PC-3 (cell line): ENCODE results near the gene IQSEC1. TPM values are rescaled to one million over a fixed set of nuclear protein-coding genes. Genes with fewer than 3 reads are reported as not detected.
A peak's percentile ranks its signal among the peaks of the same experiment; 100 is the strongest.

Source experiments
- ATAC-seq: fragments of 200-7000 bp; cut with Tn5 transposase; 2 replicates; pipeline ENCODE4 v1.9.1; 2020; ENCODE audit warnings: mild to moderate bottlenecking, moderate library complexity
- BruUV-seq: library from RNA; stranded (reverse); fragments of 400-500 nt; replicated peaks from 2 replicates; lab custom pipeline; 2021; lab: Mats Ljungman, UMichigan
- CTCF ChIA-PET: fragments of 300-600 bp; sonication (Branson Sonifier 250); formaldehyde crosslinking; loops from one replicate; lab custom pipeline; 2022; ENCODE audit warnings: antibody characterized with exemption; lab: Charles Lee
- POLR2A ChIA-PET: fragments of 300-600 bp; sonication (Branson Sonifier 250); formaldehyde crosslinking; loops from one replicate; lab custom pipeline; 2022; ENCODE audit warnings: antibody characterized with exemption; ENCODE audit not compliant: unreplicated experiment; lab: Charles Lee
- DNase-seq: peaks from one replicate; pipeline ENCODE4 v3.0.0-alpha.2; 2015
- H2AFZ ChIP-seq: fragments of 300-600 bp; sonication (generic); 2 replicates; pipeline ENCODE4 v1.6.0; 2016; ENCODE audit warnings: antibody characterized with exemption, low read length
- H3F3A ChIP-seq: fragments of 300-600 bp; sonication (generic); one replicate; pipeline ENCODE4 v1.6.0; 2017; ENCODE audit warnings: antibody characterized with exemption, low read length, control low read depth, mild to moderate bottlenecking; ENCODE audit not compliant: unreplicated experiment
- H3K27ac ChIP-seq: fragments of 300-600 bp; sonication (generic); 2 replicates; pipeline ENCODE4 v1.5.1; 2016; ENCODE audit warnings: mild to moderate bottlenecking, low read length
- H3K27me3 ChIP-seq: fragments of 300-600 bp; sonication (generic); 2 replicates; pipeline ENCODE4 v1.6.1; 2016; ENCODE audit warnings: low read length, mixed read lengths
- H3K36me3 ChIP-seq: fragments of 300-600 bp; sonication (generic); 2 replicates; pipeline ENCODE4 v1.6.1; 2016; ENCODE audit warnings: low read depth, mixed run types, low read length, mixed read lengths
- H3K4me1 ChIP-seq: fragments of 300-600 bp; sonication (generic); 2 replicates; pipeline ENCODE4 v1.5.1; 2016; ENCODE audit warnings: low read length; ENCODE audit not compliant: insufficient read depth
- H3K4me2 ChIP-seq: fragments of 300-600 bp; sonication (generic); 2 replicates; pipeline ENCODE4 v1.6.0; 2016; ENCODE audit warnings: low read length
- H3K4me3 ChIP-seq: fragments of 300-600 bp; sonication (generic); 2 replicates; pipeline ENCODE4 v1.5.1; 2016; ENCODE audit warnings: mild to moderate bottlenecking, low read length, mixed read lengths
- H3K79me2 ChIP-seq: fragments of 300-600 bp; sonication (generic); 2 replicates; pipeline ENCODE4 v1.6.1; 2017; ENCODE audit warnings: low read length, mixed read lengths
- H3K9ac ChIP-seq: fragments of 300-600 bp; sonication (generic); 2 replicates; pipeline ENCODE4 v1.6.0; 2016; ENCODE audit warnings: mild to moderate bottlenecking, low read length
- H3K9me2 ChIP-seq: fragments of 300-600 bp; sonication (generic); replicated peaks from 2 replicates; pipeline ENCODE4 v1.6.1; 2016; ENCODE audit warnings: mixed run types, low read length, mixed read lengths
- H3K9me3 ChIP-seq: fragments of 300-600 bp; sonication (generic); 2 replicates; pipeline ENCODE4 v1.6.1; 2016; ENCODE audit warnings: low read length, mixed read lengths
- H4K20me1 ChIP-seq: fragments of 300-600 bp; sonication (generic); 2 replicates; pipeline ENCODE4 v1.6.1; 2016; ENCODE audit warnings: low read length, mixed read lengths
- EZH2 ChIP-seq: fragments of 300-600 bp; sonication (generic); IDR thresholded peaks from one replicate; pipeline ENCODE4 v1.6.1; 2017; ENCODE audit warnings: antibody characterized with exemption, mild to moderate bottlenecking, low read length; ENCODE audit not compliant: unreplicated experiment
- EZH2phosphoT487 ChIP-seq: fragments of 300-600 bp; sonication (generic); IDR thresholded peaks from 2 replicates; pipeline ENCODE4 v1.6.1; 2018; ENCODE audit warnings: mild to moderate bottlenecking, antibody characterized with exemption, low read length, borderline replicate concordance
- intact Hi-C: fragments of 100-400 bp; cut with micrococcal nuclease; formaldehyde crosslinking; loops from 2 replicates; pipeline ENCODE4 v1.9.0; 2023
- total RNA-seq: library from RNA; depleted of rRNA; stranded (reverse); fragments of >200 nt; gene quantifications from 2 replicates; pipeline ENCODE4 v1.2.3, GENCODE V29; 2014
- TF ChIP-seq, protein P1 (sequence below): fragments of 300-600 bp; sonication (generic); conservative IDR thresholded peaks from 2 replicates; pipeline ENCODE4 v1.5.1; 2017; ENCODE audit warnings: antibody characterized with exemption, low read depth, mild to moderate bottlenecking, low read length

Gene IQSEC1
- total RNA-seq, 1 experiment from 2014 or later = 37.9 TPM

DNA sequence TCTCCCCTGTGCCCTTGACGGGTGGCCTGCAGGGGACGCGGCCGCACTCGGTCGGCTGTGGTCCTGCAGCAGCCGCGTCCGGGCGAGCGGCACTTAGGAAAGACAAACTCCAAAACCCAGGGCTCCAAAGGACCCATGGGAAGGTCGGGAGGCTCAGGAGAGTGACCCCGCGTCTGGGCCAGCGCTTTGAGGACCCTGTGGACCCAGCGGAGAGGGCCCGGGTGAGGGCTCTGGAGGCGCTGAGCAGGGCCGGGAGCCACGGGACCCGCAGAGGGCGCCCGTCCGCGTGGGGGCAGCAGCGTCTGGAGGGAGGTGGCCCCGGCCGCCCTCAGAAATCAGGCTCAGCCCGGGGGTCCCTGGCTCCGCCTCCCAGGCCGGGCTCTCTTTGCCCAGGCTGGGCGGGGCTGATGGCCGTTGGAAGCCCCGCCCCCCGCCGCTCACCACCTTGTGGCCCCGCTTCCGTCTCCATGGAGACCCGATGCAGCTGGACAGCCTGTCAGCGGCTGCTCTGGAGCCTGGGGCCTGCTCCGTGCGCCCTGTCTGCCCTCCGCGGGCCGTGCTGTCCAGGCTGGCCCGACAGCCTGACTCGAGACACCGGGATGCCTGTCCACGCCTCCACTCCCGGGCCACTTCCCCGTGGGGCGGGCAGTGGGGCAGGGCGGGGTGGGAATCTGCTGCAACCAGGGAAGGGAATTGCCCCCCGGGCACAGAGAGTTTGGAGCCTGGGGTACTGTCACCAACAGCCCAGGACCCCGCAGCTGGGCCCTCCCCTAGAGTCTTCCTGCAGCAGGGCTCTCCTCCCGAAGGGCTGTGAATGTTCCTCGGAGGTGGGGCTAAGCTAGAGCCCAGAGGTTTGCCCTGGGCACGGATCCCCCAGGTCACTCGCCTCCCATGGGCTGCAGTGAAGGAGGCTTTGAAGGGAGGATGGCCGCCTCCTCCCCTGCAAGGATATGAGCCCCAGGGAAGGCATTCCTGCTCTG is 197.1 kb downstream of the IQSEC1 start:
- Histone ChIP-seq H3K4me1 (no peaks in the 10 kb centered on the region), H3K9ac (no peak overlapping the region), H3K36me3 (no peaks in the 10 kb centered on the region), H3K79me2 (no peaks in the 10 kb centered on the region), H3F3A (no peaks in the 10 kb centered on the region), H3K9me3 (no peaks in the 10 kb centered on the region), H4K20me1 (no peaks in the 10 kb centered on the region), H2AFZ (no peak overlapping the region), H3K27ac (no peak overlapping the region), H3K9me2 (no peaks in the 10 kb centered on the region), H3K4me2 (no peak overlapping the region), H3K27me3 (no peaks in the 10 kb centered on the region), H3K4me3 (no peak overlapping the region)
- intact Hi-C loops = no loop called here
- TF ChIP-seq EZH2 (no peak), EZH2phosphoT487 (no peak)
- TF ChIP-seq, protein P1, sequence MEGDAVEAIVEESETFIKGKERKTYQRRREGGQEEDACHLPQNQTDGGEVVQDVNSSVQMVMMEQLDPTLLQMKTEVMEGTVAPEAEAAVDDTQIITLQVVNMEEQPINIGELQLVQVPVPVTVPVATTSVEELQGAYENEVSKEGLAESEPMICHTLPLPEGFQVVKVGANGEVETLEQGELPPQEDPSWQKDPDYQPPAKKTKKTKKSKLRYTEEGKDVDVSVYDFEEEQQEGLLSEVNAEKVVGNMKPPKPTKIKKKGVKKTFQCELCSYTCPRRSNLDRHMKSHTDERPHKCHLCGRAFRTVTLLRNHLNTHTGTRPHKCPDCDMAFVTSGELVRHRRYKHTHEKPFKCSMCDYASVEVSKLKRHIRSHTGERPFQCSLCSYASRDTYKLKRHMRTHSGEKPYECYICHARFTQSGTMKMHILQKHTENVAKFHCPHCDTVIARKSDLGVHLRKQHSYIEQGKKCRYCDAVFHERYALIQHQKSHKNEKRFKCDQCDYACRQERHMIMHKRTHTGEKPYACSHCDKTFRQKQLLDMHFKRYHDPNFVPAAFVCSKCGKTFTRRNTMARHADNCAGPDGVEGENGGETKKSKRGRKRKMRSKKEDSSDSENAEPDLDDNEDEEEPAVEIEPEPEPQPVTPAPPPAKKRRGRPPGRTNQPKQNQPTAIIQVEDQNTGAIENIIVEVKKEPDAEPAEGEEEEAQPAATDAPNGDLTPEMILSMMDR = no peak; the same call in 1 of the 2 replicates
- DNase-seq (no peak), ATAC-seq (0 out of 2 replicates have a peak, but pooled peaks have one; percentile 13)
- no TSS peak for BruUV-seq
- ChIA-PET CTCF (no interaction called here), POLR2A (no interaction called here)

DNA sequence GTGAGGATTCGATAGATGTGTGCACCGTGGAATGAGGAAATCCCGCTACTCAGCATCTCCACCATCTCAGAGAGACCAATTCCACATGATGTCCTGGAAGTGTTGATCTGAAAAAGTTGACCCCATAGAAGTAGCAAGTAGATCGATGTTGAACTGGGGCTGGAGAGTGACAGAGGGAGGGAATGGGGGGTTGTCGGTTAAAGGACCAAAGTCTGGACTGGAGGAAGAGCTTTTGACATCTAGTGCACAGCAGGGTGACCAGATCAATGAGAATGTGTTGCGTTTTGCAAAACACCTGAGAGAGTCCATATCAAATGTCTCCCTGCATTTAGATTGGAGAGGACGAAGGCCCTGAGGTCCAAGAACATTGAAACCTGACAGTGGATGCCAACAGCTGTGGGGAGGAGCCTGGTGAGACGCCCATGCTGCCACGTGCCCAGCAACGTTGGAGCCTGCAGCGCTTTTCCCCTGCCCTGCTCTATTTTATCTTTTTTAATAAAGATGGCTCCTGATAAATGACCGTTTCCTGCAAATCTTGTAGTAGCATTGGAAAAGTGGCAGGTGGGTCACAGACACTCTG is 201.7 kb downstream of the IQSEC1 start:
- no peak for ATAC-seq
- ChIA-PET POLR2A (no interaction called here), CTCF (no interaction called here)
- TF ChIP-seq EZH2 (no peak), EZH2phosphoT487 (no peak)
- TF ChIP-seq, protein P1 = no peak
- no peak overlapping the region for H3K4me3 ChIP-seq
- no peaks in the 10 kb centered on the region for H3K79me2 ChIP-seq
- no peak overlapping the region for H2AFZ ChIP-seq
- intact Hi-C loops = no loop called here
- no peak overlapping the region for H3K27ac ChIP-seq
- H3K9me2 ChIP-seq = no peaks in the 10 kb centered on the region
- no peaks in the 10 kb centered on the region for H4K20me1 ChIP-seq
- H3K9ac ChIP-seq = no peak overlapping the region
- DNase-seq = no peak
- H3F3A ChIP-seq = no peaks in the 10 kb centered on the region
- BruUV-seq = no TSS peak
- no peaks in the 10 kb centered on the region for H3K36me3 ChIP-seq
- H3K4me2 ChIP-seq = no peak overlapping the region
- no peaks in the 10 kb centered on the region for H3K4me1 ChIP-seq
- no peaks in the 10 kb centered on the region for H3K9me3 ChIP-seq
- no peaks in the 10 kb centered on the region for H3K27me3 ChIP-seq

DNA sequence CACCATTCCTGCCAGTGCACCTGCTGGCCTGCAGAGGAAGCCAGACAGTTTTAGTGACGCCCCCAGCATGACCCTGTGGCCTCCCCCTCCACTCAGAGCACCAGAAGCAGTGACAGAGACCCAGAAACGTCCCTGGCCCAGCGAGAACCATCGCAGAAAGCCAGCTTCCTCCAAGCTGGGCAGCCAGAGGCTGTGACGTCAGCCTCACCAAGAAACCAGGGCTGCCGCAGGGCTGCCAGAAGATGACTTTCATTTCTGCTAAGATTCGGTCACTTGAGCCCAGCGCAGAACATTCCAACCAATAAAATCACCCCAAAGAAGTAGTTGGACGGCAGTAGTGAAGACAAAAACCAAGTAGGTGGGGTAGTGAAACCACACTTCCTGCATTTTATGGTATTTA is 202.3 kb downstream of the IQSEC1 start:
- TF ChIP-seq EZH2phosphoT487 = no peak
- TF ChIP-seq, protein P1 = no peak
- no peak for TF ChIP-seq EZH2
- no peaks in the 10 kb centered on the region for H3K9me3 ChIP-seq
- POLR2A ChIA-PET = no interaction called here
- DNase-seq (no peak), ATAC-seq (no peak)
- no peak overlapping the region for H2AFZ ChIP-seq
- no peak overlapping the region for H3K4me3 ChIP-seq
- H3F3A ChIP-seq = no peaks in the 10 kb centered on the region
- H3K36me3 ChIP-seq = no peaks in the 10 kb centered on the region; the same call in 1 of the 2 replicates
- CTCF ChIA-PET = no interaction called here
- no TSS peak for BruUV-seq
- no peaks in the 10 kb centered on the region for H3K79me2 ChIP-seq
- no peaks in the 10 kb centered on the region for H3K9me2 ChIP-seq
- H4K20me1 ChIP-seq = no peaks in the 10 kb centered on the region
- no peak overlapping the region for H3K9ac ChIP-seq
- no peaks in the 10 kb centered on the region for H3K4me1 ChIP-seq
- H3K27ac ChIP-seq = no peak overlapping the region
- no peak overlapping the region for H3K4me2 ChIP-seq
- intact Hi-C loops = no loop called here
- H3K27me3 ChIP-seq = no peaks in the 10 kb centered on the region
